KMS-11 (cell line): ENCODE results near the gene IL17A.
"Not testable (repeated sequence)": the region's sequence is repeated elsewhere in the genome, so short reads cannot be mapped to it uniquely, and the experiment has no call there.

Source experiments
- H2AFZ ChIP-seq: fragments of 200-600 bp; sonication (generic); 2 replicates; pipeline ENCODE4 v1.6.1; 2016; ENCODE audit warnings: antibody characterized with exemption, mixed run types, low read depth
- H3K27ac ChIP-seq: fragments of 200-600 bp; sonication (generic); 2 replicates; pipeline ENCODE4 v1.6.1; 2016; ENCODE audit warnings: mild to moderate bottlenecking, mixed run types
- H3K27me3 ChIP-seq: fragments of 200-600 bp; sonication (generic); 2 replicates; pipeline ENCODE4 v1.6.1; 2017; ENCODE audit warnings: mild to moderate bottlenecking, low read depth, mixed run types, moderate library complexity; ENCODE audit not compliant: insufficient read depth
- H3K36me3 ChIP-seq: fragments of 200-600 bp; sonication (generic); 2 replicates; pipeline ENCODE4 v1.6.1; 2017; ENCODE audit warnings: mild to moderate bottlenecking, mixed run types; ENCODE audit not compliant: insufficient read depth
- H3K4me1 ChIP-seq: fragments of 200-600 bp; sonication (generic); 2 replicates; pipeline ENCODE4 v1.6.1; 2016; ENCODE audit warnings: mild to moderate bottlenecking, low read depth, mixed run types; ENCODE audit not compliant: poor library complexity, severe bottlenecking
- H3K4me2 ChIP-seq: fragments of 200-600 bp; sonication (generic); 2 replicates; pipeline ENCODE4 v1.7.0; 2016; ENCODE audit warnings: mild to moderate bottlenecking, mixed run types
- H3K4me3 ChIP-seq: fragments of 200-600 bp; sonication (generic); IDR thresholded peaks from 2 replicates; pipeline ENCODE4 v1.6.1; 2017; ENCODE audit warnings: low read depth, low read length, mixed read lengths; ENCODE audit not compliant: insufficient read depth
- H3K79me2 ChIP-seq: fragments of 200-600 bp; sonication (generic); 2 replicates; pipeline ENCODE4 v1.6.1; 2016; ENCODE audit warnings: low read depth, mixed run types; ENCODE audit not compliant: insufficient read depth
- H3K9ac ChIP-seq: fragments of 200-600 bp; sonication (generic); 2 replicates; pipeline ENCODE4 v1.6.1; 2016; ENCODE audit warnings: mild to moderate bottlenecking, mixed run types
- H4K20me1 ChIP-seq: fragments of 200-600 bp; sonication (generic); 2 replicates; pipeline ENCODE4 v1.6.1; 2016; ENCODE audit warnings: mild to moderate bottlenecking, mixed run types; ENCODE audit not compliant: insufficient read depth
- TF ChIP-seq, protein P1 (sequence below): fragments of 200-600 bp; sonication (generic); conservative IDR thresholded peaks from 2 replicates; pipeline ENCODE4 v1.6.1; 2017; ENCODE audit warnings: low read depth, mild to moderate bottlenecking, antibody characterized with exemption, low read length, moderate library complexity, mixed read lengths

The IL17A gene

DNA sequence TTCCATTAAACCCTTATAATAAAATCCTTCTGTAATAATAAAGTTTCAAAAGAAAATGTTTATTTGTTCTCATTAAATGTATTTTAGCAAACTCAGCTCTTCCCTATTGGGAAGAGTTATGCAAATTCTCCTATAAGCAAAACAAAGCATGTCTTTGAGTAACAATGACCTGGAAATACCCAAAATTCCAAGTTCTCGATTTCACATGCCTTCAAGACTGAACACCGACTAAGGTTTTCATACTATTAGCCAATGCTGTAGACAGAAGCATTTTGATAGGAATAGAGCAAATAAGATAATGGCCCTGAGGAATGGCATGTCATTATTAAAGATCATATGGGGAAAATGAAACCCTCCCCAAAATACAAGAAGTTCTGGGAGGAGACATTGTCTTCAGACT lies 3.8 kb downstream of the IL17A start:
- Histone ChIP-seq H3K36me3 (no peaks in the 10 kb centered on the region), H3K4me2 (peak overlapping the region; percentile 17; the same call in 1 of the 2 replicates), H4K20me1 (no peaks in the 10 kb centered on the region), H3K79me2 (no peaks in the 10 kb centered on the region), H3K27me3 (no peaks in the 10 kb centered on the region), H3K4me3 (no peak overlapping the region), H3K27ac (no peak overlapping the region), H3K9ac (no peak overlapping the region), H3K4me1 (peaks cover 27% of the 10 kb centered on the region), H2AFZ (no peak overlapping the region)
- TF ChIP-seq, protein P1, sequence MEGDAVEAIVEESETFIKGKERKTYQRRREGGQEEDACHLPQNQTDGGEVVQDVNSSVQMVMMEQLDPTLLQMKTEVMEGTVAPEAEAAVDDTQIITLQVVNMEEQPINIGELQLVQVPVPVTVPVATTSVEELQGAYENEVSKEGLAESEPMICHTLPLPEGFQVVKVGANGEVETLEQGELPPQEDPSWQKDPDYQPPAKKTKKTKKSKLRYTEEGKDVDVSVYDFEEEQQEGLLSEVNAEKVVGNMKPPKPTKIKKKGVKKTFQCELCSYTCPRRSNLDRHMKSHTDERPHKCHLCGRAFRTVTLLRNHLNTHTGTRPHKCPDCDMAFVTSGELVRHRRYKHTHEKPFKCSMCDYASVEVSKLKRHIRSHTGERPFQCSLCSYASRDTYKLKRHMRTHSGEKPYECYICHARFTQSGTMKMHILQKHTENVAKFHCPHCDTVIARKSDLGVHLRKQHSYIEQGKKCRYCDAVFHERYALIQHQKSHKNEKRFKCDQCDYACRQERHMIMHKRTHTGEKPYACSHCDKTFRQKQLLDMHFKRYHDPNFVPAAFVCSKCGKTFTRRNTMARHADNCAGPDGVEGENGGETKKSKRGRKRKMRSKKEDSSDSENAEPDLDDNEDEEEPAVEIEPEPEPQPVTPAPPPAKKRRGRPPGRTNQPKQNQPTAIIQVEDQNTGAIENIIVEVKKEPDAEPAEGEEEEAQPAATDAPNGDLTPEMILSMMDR = no peak

GRCh38 chr6:52190409-52190808 lies 4.2 kb downstream of the IL17A start:
- peak overlapping the region; percentile 17; the same call in 1 of the 2 replicates for H3K4me2 ChIP-seq
- peaks cover 27% of the 10 kb centered on the region for H3K4me1 ChIP-seq
- no peaks in the 10 kb centered on the region for H3K79me2 ChIP-seq
- no peak overlapping the region; the same call in 1 of the 2 replicates for H3K27ac ChIP-seq
- no peak overlapping the region for H3K9ac ChIP-seq
- H3K4me3 ChIP-seq = no peak overlapping the region
- H3K36me3 ChIP-seq = no peaks in the 10 kb centered on the region
- TF ChIP-seq, protein P1 = no peak
- H3K27me3 ChIP-seq = no peaks in the 10 kb centered on the region
- H4K20me1 ChIP-seq = no peaks in the 10 kb centered on the region
- no peak overlapping the region for H2AFZ ChIP-seq

- TF ChIP-seq, protein P1 = no peak
- no peak overlapping the region for H3K9ac ChIP-seq
- no peak overlapping the region for H3K4me2 ChIP-seq
- H3K27ac ChIP-seq = no peak overlapping the region
- no peaks in the 10 kb centered on the region for H3K79me2 ChIP-seq
- H3K36me3 ChIP-seq = no peaks in the 10 kb centered on the region
- H3K4me3 ChIP-seq = no peak overlapping the region
- H3K4me1 ChIP-seq = peaks cover 19% of the 10 kb centered on the region
- H2AFZ ChIP-seq = no peak overlapping the region
- H4K20me1 ChIP-seq = no peaks in the 10 kb centered on the region
- no peaks in the 10 kb centered on the region for H3K27me3 ChIP-seq
Observed at GRCh38 chr6:52191824-52192223, 5.6 kb downstream of the IL17A start.

GRCh38 chr6:52195886-52196285 lies 9.7 kb downstream of the IL17A start:
- Histone ChIP-seq H3K4me2 (no peak overlapping the region), H3K36me3 (no peaks in the 10 kb centered on the region), H3K4me3 (no peak overlapping the region), H3K27ac (no peak overlapping the region), H2AFZ (no peak overlapping the region), H3K79me2 (no peaks in the 10 kb centered on the region), H3K27me3 (no peaks in the 10 kb centered on the region), H4K20me1 (no peaks in the 10 kb centered on the region), H3K9ac (no peak overlapping the region), H3K4me1 (peaks cover under 1% of the 10 kb centered on the region)
- TF ChIP-seq, protein P1 = no peak

DNA sequence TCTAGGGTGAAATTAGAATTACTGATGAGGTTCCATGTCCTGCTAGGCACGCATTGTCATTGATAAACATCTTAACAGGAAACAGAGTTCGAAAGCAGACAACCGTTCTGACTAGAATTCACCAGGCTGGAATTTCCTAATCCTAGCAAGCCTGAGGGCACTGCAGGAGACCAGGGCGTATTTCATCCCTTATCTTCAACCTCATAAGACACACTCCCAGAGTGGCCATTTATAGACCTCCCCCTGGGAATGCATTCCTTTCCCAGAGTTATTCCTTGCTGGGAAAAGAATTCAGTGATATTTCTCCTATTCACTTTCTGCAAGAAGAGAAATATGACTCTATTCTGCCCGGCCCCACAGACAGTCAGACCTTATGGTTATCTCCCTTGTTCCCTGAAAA lies 13.9 kb downstream of the IL17A start:
- not testable (repeated sequence) for H4K20me1 ChIP-seq, H3K4me1 ChIP-seq, H3K36me3 ChIP-seq, H3K4me3 ChIP-seq, H3K79me2 ChIP-seq, H2AFZ ChIP-seq, H3K27ac ChIP-seq, H3K27me3 ChIP-seq, H3K4me2 ChIP-seq, H3K9ac ChIP-seq
